CD14-positive monocyte (primary cell): ENCODE measurements around the gene HDAC4. TPM values are rescaled to one million over a fixed set of nuclear protein-coding genes. Genes with fewer than 3 reads are reported as not detected.

Experiments used
- DNase-seq, 3 donors: peaks; one replicate each; pipeline ENCODE4 v3.0.0-alpha.2; 2011 to 2022
- H2AFZ ChIP-seq: 2 replicates; pipeline ENCODE4 v1.6.0; 2012; ENCODE audit warnings: mild to moderate bottlenecking, low read depth, low read length, inconsistent platforms; ENCODE audit not compliant: insufficient read depth, poor library complexity, severe bottlenecking
- H3K27ac ChIP-seq, 2 donors: 1 replicate in 1 of 2; 2 replicates in 1 of 2; pipeline ENCODE4 v1.5.1; 2012 to 2013; ENCODE audit warnings: low read length in 2 of 2, control low read depth in 1 of 2, inconsistent platforms in 1 of 2, low read depth in 1 of 2, mild to moderate bottlenecking in 1 of 2
- H3K27me3 ChIP-seq, 2 donors: one replicate each; pipeline versions ENCODE4 v1.6.0 to v1.6.1; 2011 to 2013; ENCODE audit warnings: low read length in 2 of 2; ENCODE audit not compliant: control insufficient read depth in 2 of 2, insufficient read depth in 2 of 2
- H3K36me3 ChIP-seq, 2 donors: replicated peaks in 1 of 2; 1 replicate in 1 of 2; 2 replicates in 1 of 2; pipeline versions ENCODE4 v1.5.1 to v1.6.1; 2012 to 2013; ENCODE audit warnings: low read length in 2 of 2, control low read depth in 1 of 2, inconsistent platforms in 1 of 2, mild to moderate bottlenecking in 1 of 2; ENCODE audit not compliant: insufficient read depth in 2 of 2, control insufficient read depth in 1 of 2
- H3K4me1 ChIP-seq, 2 donors: 1 replicate in 1 of 2; 2 replicates in 1 of 2; pipeline versions ENCODE4 v1.5.1 to v1.6.1; 2012 to 2013; ENCODE audit warnings: low read length in 2 of 2, control low read depth in 1 of 2, inconsistent platforms in 1 of 2, mild to moderate bottlenecking in 1 of 2, moderate library complexity in 1 of 2; ENCODE audit not compliant: insufficient read depth in 2 of 2, control insufficient read depth in 1 of 2
- H3K4me2 ChIP-seq: replicated peaks from 2 replicates; pipeline ENCODE3; 2012; ENCODE audit warnings: low read length, moderate library complexity, mild to moderate bottlenecking; ENCODE audit not compliant: poor library complexity, severe bottlenecking; ENCODE audit errors: extremely low read depth
- H3K4me3 ChIP-seq, 3 experiments: fragments of 200-600 bp in 1 of 3; sonication (generic) in 1 of 3; replicated peaks in 1 of 3; 1 replicate in 2 of 3; 2 replicates in 1 of 3; pipeline ENCODE4 v1.5.1; 2011 to 2013; ENCODE audit warnings: low read length in 3 of 3, mild to moderate bottlenecking in 3 of 3, control low read depth in 2 of 3, low read depth in 2 of 3, inconsistent platforms in 1 of 3, moderate library complexity in 1 of 3
- H3K79me2 ChIP-seq: 2 replicates; pipeline ENCODE4 v1.6.0; 2012; ENCODE audit warnings: mild to moderate bottlenecking, control low read depth, inconsistent platforms, low read length, moderate library complexity; ENCODE audit not compliant: insufficient read depth
- H3K9ac ChIP-seq: 2 replicates; pipeline ENCODE4 v1.6.0; 2017; ENCODE audit warnings: low read length, mild to moderate bottlenecking; ENCODE audit not compliant: insufficient read depth, poor library complexity, severe bottlenecking
- H3K9me3 ChIP-seq, 2 donors: replicated peaks in 1 of 2; 1 replicate in 1 of 2; 2 replicates in 1 of 2; pipeline versions ENCODE4 v1.5.1 to v1.6.1; 2012 to 2013; ENCODE audit warnings: low read length in 2 of 2, control low read depth in 1 of 2; ENCODE audit not compliant: control insufficient read depth in 1 of 2, insufficient read depth in 1 of 2
- H4K20me1 ChIP-seq: 2 replicates; pipeline ENCODE4 v1.6.0; 2012; ENCODE audit warnings: mild to moderate bottlenecking, low read length, control low read depth, moderate library complexity; ENCODE audit not compliant: insufficient read depth
- H3K27ac Mint-ChIP-seq, 7 donors: one replicate each; pipeline ENCODE4 v1.8.0; 2020; ENCODE audit warnings: mild to moderate bottlenecking in 7 of 7, mixed read lengths in 7 of 7, moderate library complexity in 6 of 7, inconsistent platforms in 2 of 7
- H3K27me3 Mint-ChIP-seq, 3 donors: one replicate each; pipeline ENCODE4 v1.8.0; 2021 to 2022; ENCODE audit warnings: low read depth in 3 of 3, mild to moderate bottlenecking in 3 of 3, mixed read lengths in 3 of 3, moderate library complexity in 3 of 3, inconsistent platforms in 1 of 3
- H3K36me3 Mint-ChIP-seq, 2 donors: one replicate each; pipeline ENCODE4 v1.8.0; 2020; ENCODE audit warnings: mixed read lengths in 2 of 2, inconsistent platforms in 1 of 2, mild to moderate bottlenecking in 1 of 2
- H3K4me1 Mint-ChIP-seq: one replicate; pipeline ENCODE4 v1.8.0; 2020; ENCODE audit warnings: mild to moderate bottlenecking, mixed read lengths
- H3K4me3 Mint-ChIP-seq, 2 donors: one replicate each; pipeline ENCODE4 v1.8.0; 2020; ENCODE audit warnings: mild to moderate bottlenecking in 2 of 2, mixed read lengths in 2 of 2, moderate library complexity in 1 of 2
- H3K9me3 Mint-ChIP-seq, 7 donors: one replicate each; pipeline ENCODE4 v1.8.0; 2020 to 2022; ENCODE audit warnings: mixed read lengths in 7 of 7, mild to moderate bottlenecking in 6 of 7, moderate library complexity in 6 of 7, inconsistent platforms in 2 of 7
- CTCF ChIP-seq: fragments of 200-600 bp; IDR thresholded peaks from one replicate; pipeline ENCODE4 v1.8.0; 2022; ENCODE audit warnings: antibody characterized with exemption, mild to moderate bottlenecking
- WGBS: methylation state at CpG from one replicate; pipeline ENCODE4 v1.1.5; 2013; ENCODE audit warnings: missing lambda C conversion rate; ENCODE audit not compliant: insufficient coverage; 5-methylcytosine and 5-hydroxymethylcytosine counted together
- intact Hi-C, 2 donors: fragments of 100-400 bp; cut with micrococcal nuclease; formaldehyde crosslinking; loops; one replicate each; pipeline versions ENCODE4 v1.15.0 to v1.15.1; 2023
- polyA plus RNA-seq, 3 donors: library from polyadenylated mRNA; depleted of rRNA in 1 of 3; unstranded in 2 of 3; stranded (reverse) in 1 of 3; fragments of 300-500 nt in 2 of 3; fragments of >200 nt in 1 of 3; fragmentation: Illumina TruSeq in 2 of 3; gene quantifications; 1 replicate in 2 of 3; 2 replicates in 1 of 3; pipeline ENCODE4 v1.2.3, GENCODE V29; 2012 to 2021

HDAC4 gene
- polyA plus RNA-seq, 3 donors: 3.3 to 23.0 (median 4.5) TPM

GRCh38 chr2:239360008-239360407 lies 40.8 kb downstream of the HDAC4 start:
- H3K4me1 ChIP-seq: no peaks in the 10 kb centered on the region
- TF ChIP-seq CTCF: no peak
- peaks cover 0 to 10% of the 10 kb centered on the region in 2 donors for H3K36me3 ChIP-seq
- intact Hi-C loops: no loop called here
- Mint-ChIP-seq H3K36me3 (peaks cover 22 to 23% of the 10 kb centered on the region in 2 donors), H3K4me1 (peaks cover 4% of the 10 kb centered on the region), H3K27ac (peak overlapping the region in 1 of 7 donors; percentile 55), H3K9me3 (peaks cover 3 to 5% (median 4%) of the 10 kb centered on the region in 7 donors), H3K27me3 (peaks cover 0 to 1% (median 0%) of the 10 kb centered on the region in 3 donors), H3K4me3 (no peak overlapping the region)
- 94% methylated on average over 8 of the region's 11 CpGs for WGBS
- H3K27me3 ChIP-seq: no peaks in the 10 kb centered on the region
- H3K4me2 ChIP-seq: no peak overlapping the region
- peaks cover 27% of the 10 kb centered on the region for H4K20me1 ChIP-seq
- no peak for DNase-seq
- peaks cover 0 to 3% of the 10 kb centered on the region in 2 donors for H3K9me3 ChIP-seq
- H3K79me2 ChIP-seq: peaks cover 86% of the 10 kb centered on the region
- no peak overlapping the region for H3K9ac ChIP-seq
- no peak overlapping the region for H2AFZ ChIP-seq
- no peak overlapping the region for H3K27ac ChIP-seq
- H3K4me3 ChIP-seq: no peak overlapping the region

- H3K9me3 Mint-ChIP-seq: peaks cover 4 to 11% (median 6%) of the 10 kb centered on the region in 7 donors
- intact Hi-C loops: no loop called here
- 94% methylated on average over 17 of the region's 20 CpGs for WGBS
- Histone ChIP-seq H3K79me2 (peaks cover 87% of the 10 kb centered on the region), H3K9ac (no peak overlapping the region), H3K9me3 (peaks cover 0 to 8% of the 10 kb centered on the region in 2 donors), H3K4me2 (no peak overlapping the region), H3K27me3 (no peaks in the 10 kb centered on the region), H4K20me1 (peaks cover 27% of the 10 kb centered on the region), H3K27ac (no peak overlapping the region), H2AFZ (no peak overlapping the region), H3K4me3 (no peak overlapping the region), H3K36me3 (peaks cover 0 to 10% of the 10 kb centered on the region in 2 donors), H3K4me1 (no peaks in the 10 kb centered on the region)
- H3K36me3 Mint-ChIP-seq: peaks cover 23 to 27% of the 10 kb centered on the region in 2 donors
- no peak overlapping the region for H3K4me3 Mint-ChIP-seq
- peaks cover 4% of the 10 kb centered on the region for H3K4me1 Mint-ChIP-seq
- no peak for DNase-seq
- peaks cover 0 to 1% (median 0%) of the 10 kb centered on the region in 3 donors for H3K27me3 Mint-ChIP-seq
- TF ChIP-seq CTCF: no peak
- peak overlapping the region in 1 of 7 donors; percentile 43 for H3K27ac Mint-ChIP-seq
These were observed 41.5 kb downstream of the HDAC4 start for GRCh38 chr2:239359196-239359912.
